HG02973 (cell line): ENCODE data around the gene PACRG.

Source experiments
- ATAC-seq: cut with Tn5 transposase; IDR thresholded peaks from one replicate; pipeline ENCODE4 v1.9.1; 2021; ENCODE audit warnings: moderate library complexity; ENCODE audit not compliant: unreplicated experiment

The PACRG gene

GRCh38 chr6:163064397-163064796 lies 336.6 kb downstream of the PACRG start:
- ATAC-seq = no peak

GRCh38 chr6:163066200-163066599 lies 338.4 kb downstream of the PACRG start:
- ATAC-seq = no peak

- ATAC-seq = no peak
Measured at GRCh38 chr6:163077134-163077533, 349.4 kb downstream of the PACRG start.

GRCh38 chr6:163078712-163079111 lies 350.9 kb downstream of the PACRG start:
- ATAC-seq = no peak

GRCh38 chr6:163080228-163080627 lies 352.5 kb downstream of the PACRG start:
- no peak for ATAC-seq

- no peak for ATAC-seq
Measured at GRCh38 chr6:163083141-163083540, 355.4 kb downstream of the PACRG start.

GRCh38 chr6:163085426-163085825 lies 357.7 kb downstream of the PACRG start:
- no peak for ATAC-seq

GRCh38 chr6:163085861-163086623 lies 358.3 kb downstream of the PACRG start:
- ATAC-seq = no peak

- ATAC-seq = no peak
Measured at GRCh38 chr6:163086624-163086920, 358.8 kb downstream of the PACRG start.

- no peak for ATAC-seq
Measured at GRCh38 chr6:163087981-163088380, 360.2 kb downstream of the PACRG start.

- no peak for ATAC-seq
Measured at GRCh38 chr6:163092876-163093275, 365.1 kb downstream of the PACRG start.

- ATAC-seq = no peak
Measured at GRCh38 chr6:163094881-163095280, 367.1 kb downstream of the PACRG start.

GRCh38 chr6:163095401-163095800 lies 367.6 kb downstream of the PACRG start:
- no peak for ATAC-seq

GRCh38 chr6:163098827-163099479 lies 371.2 kb downstream of the PACRG start:
- no peak for ATAC-seq

- ATAC-seq = no peak
Measured at GRCh38 chr6:163099621-163100171, 371.9 kb downstream of the PACRG start.

GRCh38 chr6:163100259-163100658 lies 372.5 kb downstream of the PACRG start:
- no peak for ATAC-seq

- ATAC-seq = no peak
Measured at GRCh38 chr6:163113358-163113962, 385.7 kb downstream of the PACRG start.

GRCh38 chr6:163118941-163119340 lies 391.2 kb downstream of the PACRG start:
- no peak for ATAC-seq

GRCh38 chr6:163120223-163120622 lies 392.4 kb downstream of the PACRG start:
- no peak for ATAC-seq

GRCh38 chr6:163121270-163121669 lies 393.5 kb downstream of the PACRG start:
- no peak for ATAC-seq

- ATAC-seq = no peak
Measured at GRCh38 chr6:163122365-163122764, 394.6 kb downstream of the PACRG start.

- no peak for ATAC-seq
Measured at GRCh38 chr6:163123098-163123497, 395.3 kb downstream of the PACRG start.
